ENCODE results near the gene FARP2.

- TF ChIP-seq CTCF (IDR thresholded peaks at IDR 0.05; ENCODE audit: low read depth, low read length, missing input control) (no peak), SP1 (IDR thresholded peaks at IDR 0.05) (no peak), RAD21 (IDR thresholded peaks at IDR 0.05) (no peak), MAX (IDR thresholded peaks at IDR 0.05) (no peak), TAF1 (conservative IDR thresholded peaks at IDR 0.05) (no peak), REST (IDR thresholded peaks at IDR 0.05) (no peak), FOXA1 (IDR thresholded peaks at IDR 0.05) (no peak), JUND (IDR thresholded peaks at IDR 0.05) (no peak), EGR1 (IDR thresholded peaks at IDR 0.05; ENCODE audit: low read depth in 2 of 2) (no peak), ZBTB33 (IDR thresholded peaks at IDR 0.05) (no peak)
Observed at GRCh38 chr2:241489088-241489487, 133.0 kb downstream of the FARP2 start.

Data from liver (tissue), 3 donors.